Muscle of leg (tissue), 16 donors: Measurements from ENCODE around the gene TIRAP. TPM values are rescaled to one million over a fixed set of nuclear protein-coding genes. Genes with fewer than 3 reads are reported as not detected.
"Not testable (repeated sequence)": the region's sequence is repeated elsewhere in the genome, so short reads cannot be mapped to it uniquely, and the experiment has no call there.

Source experiments
- DNase-seq: peaks from one replicate; pipeline ENCODE4 v3.0.0; 2013
- H3K27ac ChIP-seq: one replicate; pipeline ENCODE4 v1.5.1; 2013; ENCODE audit warnings: mild to moderate bottlenecking, low read length, control low read depth
- H3K27me3 ChIP-seq: one replicate; pipeline ENCODE4 v1.6.1; 2013; ENCODE audit warnings: low read length; ENCODE audit not compliant: control insufficient read depth, insufficient read depth
- H3K36me3 ChIP-seq: one replicate; pipeline ENCODE4 v1.6.1; 2013; ENCODE audit warnings: low read length; ENCODE audit not compliant: control insufficient read depth, insufficient read depth
- H3K4me1 ChIP-seq: one replicate; pipeline ENCODE4 v1.6.1; 2013; ENCODE audit warnings: low read length; ENCODE audit not compliant: control insufficient read depth, insufficient read depth
- H3K4me3 ChIP-seq: one replicate; pipeline ENCODE4 v1.5.1; 2013; ENCODE audit warnings: low read length, control low read depth
- H3K9me3 ChIP-seq: replicated peaks from 2 replicates; pipeline ENCODE4 v1.6.1; 2013; ENCODE audit warnings: low read depth, low read length; ENCODE audit not compliant: control insufficient read depth
- WGBS: methylation state at CpG from one replicate; pipeline ENCODE4 v1.1.5; 2013; ENCODE audit warnings: missing lambda C conversion rate; ENCODE audit not compliant: insufficient coverage; 5-methylcytosine and 5-hydroxymethylcytosine counted together
- long read RNA-seq, 11 donors: transcript quantifications; one replicate each; lab custom pipeline, GENCODE V29; 2026
- polyA plus RNA-seq, 8 donors: library from polyadenylated mRNA; unstranded; fragments of 120-200 nt; gene quantifications; one replicate each; pipeline versions ENCODE4 v1.2.1 to v1.2.3, GENCODE V29; 2013; ENCODE audit warnings: inconsistent platforms in 1 of 8, low replicate concordance in 1 of 8; ENCODE audit not compliant: insufficient read length in 8 of 8, insufficient read depth in 1 of 8
- total RNA-seq: library from RNA; stranded (reverse); fragments of 120-200 nt; gene quantifications from one replicate; pipeline ENCODE4 v1.2.4, GENCODE V29; 2013

Gene TIRAP
- total RNA-seq (4.3 TPM), polyA plus RNA-seq (10 to 100 TPM in 1 of 8 donors, 1 to 10 TPM in 7; 7.2 to 10.6 (median 8.3) TPM)
- long read RNA-seq, donor 1, partial matches to known transcripts = 0 of 2 reads
- long read RNA-seq, donor 1, other reads (novel, unspliced or antisense) = 0 of 2 reads
- long read RNA-seq, donor 2 = 0 reads
- long read RNA-seq, donor 3 = 0 reads
- long read RNA-seq, donor 4, partial matches to known transcripts = 0 of 1 reads
- long read RNA-seq, donor 4, other reads (novel, unspliced or antisense) = 0 of 1 reads
- long read RNA-seq, donor 5, partial matches to known transcripts = 0 of 1 reads
- long read RNA-seq, donor 5, other reads (novel, unspliced or antisense) = 0 of 1 reads
- long read RNA-seq, donor 6, partial matches to known transcripts = 7 of 7 reads
- long read RNA-seq, donor 6, other reads (novel, unspliced or antisense) = 0 of 7 reads
- long read RNA-seq, donor 7, partial matches to known transcripts = 0 of 1 reads
- long read RNA-seq, donor 7, other reads (novel, unspliced or antisense) = 0 of 1 reads
- long read RNA-seq, donor 8, partial matches to known transcripts = 0 of 1 reads
- long read RNA-seq, donor 8, other reads (novel, unspliced or antisense) = 0 of 1 reads
- long read RNA-seq, donor 9, partial matches to known transcripts = 0 of 1 reads
- long read RNA-seq, donor 9, other reads (novel, unspliced or antisense) = 0 of 1 reads
- long read RNA-seq, donor 10, partial matches to known transcripts = 0 of 2 reads
- long read RNA-seq, donor 10, other reads (novel, unspliced or antisense) = 0 of 2 reads
- long read RNA-seq, donor 11, partial matches to known transcripts = 0 of 2 reads
- long read RNA-seq, donor 11, other reads (novel, unspliced or antisense) = 0 of 2 reads

GRCh38 chr11:126282736-126283591, at the start of gene TIRAP:
TSS of gene TIRAP (plus strand) at chr11:126283093. CDS start at chr11:126290895, 7,802 bp downstream.
- Histone ChIP-seq H3K4me1 (peaks cover 18% of the 10 kb centered on the region), H3K27me3 (no peaks in the 10 kb centered on the region), H3K9me3 (no peaks in the 10 kb centered on the region), H3K27ac (peak within 1 kb of the TSS; percentile 91), H3K36me3 (peaks cover under 1% of the 10 kb centered on the region), H3K4me3 (peak within 1 kb of the TSS; percentile 78)
- peak; percentile 77 for DNase-seq
- under 1% methylated on average over 76 of the region's 82 CpGs for WGBS

- Histone ChIP-seq H3K27me3 (no peaks in the 10 kb centered on the region), H3K36me3 (peaks cover 7% of the 10 kb centered on the region), H3K4me1 (peaks cover 2% of the 10 kb centered on the region), H3K4me3 (no peak overlapping the region), H3K9me3 (no peaks in the 10 kb centered on the region), H3K27ac (no peak overlapping the region)
- no CpG with 5 or more reads among the region's 4 CpGs for WGBS
- no peak for DNase-seq
Observed at GRCh38 chr11:126233391-126233790, 49.5 kb upstream of the TIRAP start.

GRCh38 chr11:126246636-126247035, 36.3 kb upstream of the TIRAP start:
- 60% methylated on average over 1 of the region's 2 CpGs for WGBS
- Histone ChIP-seq H3K27me3 (no peaks in the 10 kb centered on the region), H3K36me3 (peaks cover 20% of the 10 kb centered on the region)

GRCh38 chr11:126253265-126253664, 29.6 kb upstream of the TIRAP start:
- H3K4me1 ChIP-seq = no peaks in the 10 kb centered on the region
- no peaks in the 10 kb centered on the region for H3K9me3 ChIP-seq
- H3K27ac ChIP-seq = no peak overlapping the region
- H3K36me3 ChIP-seq = peaks cover 24% of the 10 kb centered on the region
- H3K27me3 ChIP-seq = no peaks in the 10 kb centered on the region
- WGBS = no CpG with 5 or more reads among the region's 4 CpGs
- no peak overlapping the region for H3K4me3 ChIP-seq
- DNase-seq = no peak

More at GRCh38 chr11:126246636-126247035, 36.3 kb upstream of the TIRAP start:
- H3K4me3 ChIP-seq = no peak overlapping the region
- DNase-seq = no peak
- H3K27ac ChIP-seq = no peak overlapping the region
- H3K4me1 ChIP-seq = no peaks in the 10 kb centered on the region
- no peaks in the 10 kb centered on the region for H3K9me3 ChIP-seq

- no peaks in the 10 kb centered on the region for H3K4me1 ChIP-seq
- no peak for DNase-seq
- no peaks in the 10 kb centered on the region for H3K9me3 ChIP-seq
- 100% methylated on average over 1 of the region's 1 CpG for WGBS
- H3K27ac ChIP-seq = no peak overlapping the region
- peaks cover 19% of the 10 kb centered on the region for H3K36me3 ChIP-seq
- no peak overlapping the region for H3K4me3 ChIP-seq
- no peaks in the 10 kb centered on the region for H3K27me3 ChIP-seq
Observed at GRCh38 chr11:126254819-126255218, 28.1 kb upstream of the TIRAP start.

- H3K9me3 ChIP-seq, H3K27ac ChIP-seq, H3K4me3 ChIP-seq, H3K27me3 ChIP-seq, H3K4me1 ChIP-seq, DNase-seq: not testable (repeated sequence)
- H3K36me3 ChIP-seq = peaks cover 19% of the 10 kb centered on the region
- WGBS = 90% methylated on average over 2 of the region's 5 CpGs
Observed at GRCh38 chr11:126255507-126255906, 27.4 kb upstream of the TIRAP start.

GRCh38 chr11:126256216-126256615, 26.7 kb upstream of the TIRAP start:
- H3K27me3 ChIP-seq = no peaks in the 10 kb centered on the region
- no peak overlapping the region for H3K4me3 ChIP-seq
- H3K4me1 ChIP-seq = no peaks in the 10 kb centered on the region
- WGBS = 100% methylated on average over 1 of the region's 4 CpGs
- no peak overlapping the region for H3K27ac ChIP-seq
- H3K9me3 ChIP-seq = no peaks in the 10 kb centered on the region
- H3K36me3 ChIP-seq = peaks cover 22% of the 10 kb centered on the region
- DNase-seq = no peak

GRCh38 chr11:126257144-126257543, 25.7 kb upstream of the TIRAP start:
- H3K36me3 ChIP-seq = peaks cover 27% of the 10 kb centered on the region

GRCh38 chr11:126257764-126258163, 25.1 kb upstream of the TIRAP start:
- no peak for DNase-seq
- H3K9me3 ChIP-seq = no peaks in the 10 kb centered on the region
- 100% methylated on average over 1 of the region's 2 CpGs for WGBS
- no peaks in the 10 kb centered on the region for H3K4me1 ChIP-seq
- H3K27ac ChIP-seq = no peak overlapping the region
- H3K4me3 ChIP-seq = no peak overlapping the region
- peaks cover 29% of the 10 kb centered on the region for H3K36me3 ChIP-seq
- no peaks in the 10 kb centered on the region for H3K27me3 ChIP-seq

More at GRCh38 chr11:126257144-126257543, 25.7 kb upstream of the TIRAP start:
- Histone ChIP-seq H3K27me3 (no peaks in the 10 kb centered on the region), H3K4me3 (no peak overlapping the region), H3K27ac (no peak overlapping the region), H3K4me1 (no peaks in the 10 kb centered on the region), H3K9me3 (no peaks in the 10 kb centered on the region)
- no peak for DNase-seq
- no CpG with 5 or more reads among the region's 2 CpGs for WGBS
